GM12878 (cell line): ENCODE results near the gene NDC1. TPM values are rescaled to one million over a fixed set of nuclear protein-coding genes. Genes with fewer than 3 reads are reported as not detected.

Experiments
- ATAC-seq: fragments of 200-7000 bp; cut with Tn5 transposase; 3 replicates; pipeline ENCODE4 v1.9.1; 2020; ENCODE audit warnings: mild to moderate bottlenecking, moderate library complexity
- BruUV-seq: library from RNA; stranded (reverse); fragments of 400-500 nt; replicated peaks from 2 replicates; lab custom pipeline; 2021; lab: Mats Ljungman, UMichigan
- CTCF ChIA-PET: fragments of 300-600 bp; sonication (Branson Sonifier 250); formaldehyde crosslinking; extraction: SDS; loops from one replicate; lab custom pipeline; 2021; ENCODE audit warnings: inconsistent platforms; lab: Yijun Ruan, JAX
- POLR2A ChIA-PET: fragments of 350-600 bp; formaldehyde crosslinking; extraction: SDS; loops from one replicate; lab custom pipeline; 2021; ENCODE audit warnings: inconsistent platforms; lab: Charles Lee
- RAD21 ChIA-PET: fragments of 300-600 bp; sonication (Branson Sonifier 250); formaldehyde crosslinking; loops from one replicate; lab custom pipeline; 2023; ENCODE audit warnings: antibody characterized with exemption; ENCODE audit not compliant: unreplicated experiment; lab: Charles Lee
- SMC1A ChIA-PET: fragments of 300-600 bp; sonication (Branson Sonifier 250); formaldehyde crosslinking; loops from one replicate; lab custom pipeline; 2023; ENCODE audit not compliant: unreplicated experiment, uncharacterized antibody; lab: Charles Lee
- DNase-seq: peaks from one replicate; pipeline ENCODE4 v3.0.0-alpha.2; 2011; ENCODE audit warnings: low read depth, low spot score
- FAIRE-seq: peaks from 3 replicates; lab custom pipeline; 2011; peaks lifted over from hg19 to GRCh38; lab: Jason Lieb, UNC
- H2AFZ ChIP-seq: 2 replicates; pipeline ENCODE4 v1.6.0; 2011; ENCODE audit warnings: low read depth, low read length, control low read depth; ENCODE audit not compliant: control insufficient read depth
- H3K27ac ChIP-seq: 2 replicates; pipeline ENCODE4 v1.5.1; 2011; ENCODE audit warnings: control low read depth; ENCODE audit not compliant: control insufficient read depth, insufficient read depth
- H3K27me3 ChIP-seq, 2 experiments: replicated peaks in 1 of 2; 2 replicates each; pipeline versions ENCODE4 v1.6.0 to v1.6.1; 2011; ENCODE audit warnings: low read length in 1 of 2; ENCODE audit not compliant: control insufficient read depth in 2 of 2, insufficient read depth in 2 of 2
- H3K36me3 ChIP-seq, 2 experiments: 2 replicates each; pipeline ENCODE4 v1.5.1; 2011; ENCODE audit warnings: low read length in 1 of 2; ENCODE audit not compliant: control insufficient read depth in 2 of 2, insufficient read depth in 2 of 2
- H3K4me1 ChIP-seq: 2 replicates; pipeline ENCODE4 v1.6.1; 2011; ENCODE audit warnings: mild to moderate bottlenecking, low read length, moderate library complexity, mixed read lengths; ENCODE audit not compliant: control insufficient read depth, insufficient read depth
- H3K4me2 ChIP-seq: 2 replicates; pipeline ENCODE4 v1.6.0; 2011; ENCODE audit warnings: control low read depth; ENCODE audit not compliant: control insufficient read depth, insufficient read depth
- H3K4me3 ChIP-seq: fragments of 200-600 bp; sonication (generic); 2 replicates; pipeline ENCODE4 v1.5.1; 2016
- H3K79me2 ChIP-seq: 2 replicates; pipeline ENCODE4 v1.6.0; 2011; ENCODE audit warnings: low read length; ENCODE audit not compliant: control insufficient read depth, insufficient read depth
- H3K9ac ChIP-seq: 2 replicates; pipeline ENCODE4 v1.8.0; 2011; ENCODE audit warnings: low read length, control low read depth, mixed read lengths; ENCODE audit not compliant: control insufficient read depth, insufficient read depth
- H3K9me3 ChIP-seq: replicated peaks from 3 replicates; pipeline ENCODE4 v1.5.1; 2011; ENCODE audit warnings: mild to moderate bottlenecking, low read length; ENCODE audit not compliant: control insufficient read depth, insufficient read depth
- H4K20me1 ChIP-seq: 2 replicates; pipeline ENCODE4 v1.6.0; 2011; ENCODE audit not compliant: control insufficient read depth, insufficient read depth
- NR2C1 ChIP-seq: fragments of 450-650 bp; IDR thresholded peaks from 2 replicates; pipeline ENCODE4 v1.6.1; 2017; ENCODE audit warnings: antibody characterized with exemption, mild to moderate bottlenecking, moderate library complexity
- WGBS: methylation state at CpG from one replicate; pipeline ENCODE4 v1.1.6; 2016; ENCODE audit warnings: low lambda C conversion rate; ENCODE audit not compliant: insufficient replicate concordance, insufficient coverage; ENCODE audit errors: missing lambda C conversion rate; 5-methylcytosine and 5-hydroxymethylcytosine counted together
- in situ Hi-C: fragments of 300-500 bp; cut with MboI; formaldehyde crosslinking; loops from 9 replicates; pipeline ENCODE4 v1.14.3; 2018; ENCODE audit warnings: mixed read lengths
- intact Hi-C: fragments of 100-400 bp; cut with micrococcal nuclease; formaldehyde crosslinking; loops from one replicate; pipeline ENCODE4 v1.14.2; 2022; ENCODE audit not compliant: unreplicated experiment
- polyA plus RNA-seq, 11 experiments: library from polyadenylated mRNA; depleted of rRNA in 4 of 11; unstranded in 6 of 11; stranded (reverse) in 5 of 11; fragments of >200 nt; fragmentation: Nextera tagmentation in 4 of 11; fragmentation: Illumina TruSeq in 1 of 11; extraction: Ambion mirVana in 4 of 11; extraction: Trizol in 1 of 11; gene quantifications; 1 replicate in 1 of 11; 2 replicates in 10 of 11; pipeline versions ENCODE4 v1.2.1 to v1.2.3, GENCODE V29; 2011 to 2016; ENCODE audit warnings: inconsistent platforms in 2 of 11, missing spikeins in 2 of 11, low read depth in 1 of 11
- total RNA-seq, 4 experiments: library from RNA; depleted of rRNA in 3 of 4; stranded (reverse); fragments of >200 nt in 3 of 4; fragmentation: Illumina TruSeq in 1 of 4; extraction: Trizol in 1 of 4; gene quantifications; 2 replicates each; pipeline versions ENCODE4 v1.2.1 to v1.2.3, GENCODE V29; 2013 to 2021
- TF ChIP-seq, protein P1 (sequence below): fragments of 450-650 bp; formaldehyde crosslinking; IDR thresholded peaks from 2 replicates; pipeline ENCODE4 v1.4.0; 2022; ENCODE audit warnings: mild to moderate bottlenecking, moderate library complexity

The NDC1 gene
- total and polyA plus RNA-seq, 10 of the 15 experiments (the other 5 are each of a cell fraction or from before 2014, with no cell fraction given): 20.2 to 77.6 (median 47.1) TPM

DNA sequence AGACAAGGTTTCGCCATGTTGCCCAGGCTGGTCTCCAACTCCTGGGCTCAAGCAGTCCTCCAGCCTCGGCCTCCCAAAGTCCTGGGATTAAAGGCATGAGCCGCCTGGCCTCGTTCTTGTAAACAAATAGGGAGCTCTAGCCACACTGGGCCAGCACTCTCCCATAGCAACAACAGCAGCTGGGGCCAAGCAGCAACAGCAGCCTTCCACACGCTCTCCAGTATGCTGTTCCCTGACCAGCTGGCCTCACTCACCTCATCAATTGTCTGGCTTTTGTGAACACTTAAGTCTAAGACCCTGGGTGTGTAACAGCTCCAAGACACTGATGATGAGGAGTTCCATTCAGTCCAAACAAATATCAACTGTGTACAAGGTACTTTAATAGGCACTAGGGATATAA lies 82.2 kb downstream of the NDC1 start:
- H2AFZ ChIP-seq: no peak overlapping the region
- no peak for FAIRE-seq
- TF ChIP-seq, protein P1, sequence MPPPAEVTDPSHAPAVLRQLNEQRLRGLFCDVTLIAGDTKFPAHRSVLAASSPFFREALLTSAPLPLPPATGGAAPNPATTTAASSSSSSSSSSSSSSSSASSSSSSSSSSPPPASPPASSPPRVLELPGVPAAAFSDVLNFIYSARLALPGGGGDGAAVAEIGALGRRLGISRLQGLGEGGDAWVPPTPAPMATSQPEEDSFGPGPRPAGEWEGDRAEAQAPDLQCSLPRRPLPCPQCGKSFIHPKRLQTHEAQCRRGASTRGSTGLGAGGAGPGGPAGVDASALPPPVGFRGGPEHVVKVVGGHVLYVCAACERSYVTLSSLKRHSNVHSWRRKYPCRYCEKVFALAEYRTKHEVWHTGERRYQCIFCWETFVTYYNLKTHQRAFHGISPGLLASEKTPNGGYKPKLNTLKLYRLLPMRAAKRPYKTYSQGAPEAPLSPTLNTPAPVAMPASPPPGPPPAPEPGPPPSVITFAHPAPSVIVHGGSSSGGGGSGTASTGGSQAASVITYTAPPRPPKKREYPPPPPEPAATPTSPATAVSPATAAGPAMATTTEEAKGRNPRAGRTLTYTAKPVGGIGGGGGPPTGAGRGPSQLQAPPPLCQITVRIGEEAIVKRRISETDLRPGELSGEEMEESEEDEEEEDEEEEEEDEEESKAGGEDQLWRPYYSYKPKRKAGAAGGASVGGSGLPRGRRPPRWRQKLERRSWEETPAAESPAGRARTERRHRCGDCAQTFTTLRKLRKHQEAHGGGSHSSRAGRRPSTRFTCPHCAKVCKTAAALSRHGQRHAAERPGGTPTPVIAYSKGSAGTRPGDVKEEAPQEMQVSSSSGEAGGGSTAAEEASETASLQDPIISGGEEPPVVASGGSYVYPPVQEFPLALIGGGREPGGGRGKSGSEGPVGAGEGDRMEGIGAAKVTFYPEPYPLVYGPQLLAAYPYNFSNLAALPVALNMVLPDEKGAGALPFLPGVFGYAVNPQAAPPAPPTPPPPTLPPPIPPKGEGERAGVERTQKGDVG (CRISPR knock-in tag): no peak
- no peak for TF ChIP-seq NR2C1

More for the DNA sequence above, 82.2 kb downstream of the NDC1 start:
- intact Hi-C loops: no loop called here
- H3K4me3 ChIP-seq: no peak overlapping the region
- DNase-seq (no peak), ATAC-seq (no peak)
- no peaks in the 10 kb centered on the region for H3K4me1 ChIP-seq
- no TSS peak for BruUV-seq
- POLR2A ChIA-PET: no interaction called here
- in situ Hi-C loops: no loop called here
- H3K79me2 ChIP-seq: no peaks in the 10 kb centered on the region
- RAD21 ChIA-PET: interaction anchor here (1.1 kb wide), 1 partner anchor 311 kb away, joined by 4 read pairs; no protein-coding TSS in a partner anchor
- no peaks in the 10 kb centered on the region for H3K36me3 ChIP-seq
- H4K20me1 ChIP-seq: no peaks in the 10 kb centered on the region
- H3K4me2 ChIP-seq: no peak overlapping the region
- WGBS: 81% methylated on average over 5 of the region's 5 CpGs
- no peak overlapping the region for H3K27ac ChIP-seq
- H3K27me3 ChIP-seq: no peaks in the 10 kb centered on the region
- CTCF ChIA-PET: interaction anchor here (0.7 to 1.2 kb wide), 3 partner anchors 11 to 312 kb away, joined by 3 read pairs; no protein-coding TSS in a partner anchor
- no peak overlapping the region for H3K9ac ChIP-seq
- no peaks in the 10 kb centered on the region for H3K9me3 ChIP-seq
- SMC1A ChIA-PET: interaction anchor here (1.1 kb wide), 1 partner anchor 60 kb away, joined by 3 read pairs; no protein-coding TSS in a partner anchor
